K562 (cell line): ENCODE data around the gene BCKDHB. TPM values are rescaled to one million over a fixed set of nuclear protein-coding genes. Genes with fewer than 3 reads are reported as not detected.

Experiments used
- ATAC-seq: fragments of 200-7000 bp; cut with Tn5 transposase; 3 replicates; pipeline ENCODE4 v1.9.1; 2020; ENCODE audit warnings: moderate library complexity
- BruUV-seq: library from RNA; stranded (reverse); fragments of 400-500 nt; replicated peaks from 2 replicates; lab custom pipeline; 2021; lab: Mats Ljungman, UMichigan
- CTCF ChIA-PET: fragments of 300-600 bp; formaldehyde crosslinking; extraction: SDS; loops from one replicate; lab custom pipeline; 2021; ENCODE audit warnings: low intra/inter-chr PET ratio; lab: Yijun Ruan, JAX
- POLR2A ChIA-PET: fragments of 300-600, 350-650 bp; sonication (Branson Sonifier 250); formaldehyde crosslinking; extraction: SDS; loops from one replicate; lab custom pipeline; 2021; ENCODE audit warnings: antibody characterized with exemption, inconsistent platforms; lab: Yijun Ruan, JAX
- DNase-seq, 4 experiments: peaks; one replicate each; pipeline versions ENCODE4 v3.0.0 to v3.0.0-alpha.2; 2011 to 2018; ENCODE audit warnings: low spot score in 3 of 4, mixed read lengths in 3 of 4; ENCODE audit errors: extremely low read depth in 1 of 4
- FAIRE-seq: peaks from 2 replicates; lab custom pipeline; 2011; peaks lifted over from hg19 to GRCh38; lab: Jason Lieb, UNC
- H2AFZ ChIP-seq: 2 replicates; pipeline ENCODE4 v1.6.0; 2011; ENCODE audit warnings: low read depth, low read length, control low read depth, inconsistent platforms
- H3K27ac ChIP-seq: fragments of 200-600 bp; 3 replicates; pipeline ENCODE4 v1.8.0; 2011; ENCODE audit warnings: low read depth, mild to moderate bottlenecking, control low read depth, inconsistent platforms, low read length, moderate library complexity, mixed read lengths; ENCODE audit errors: extremely low read depth
- H3K27me3 ChIP-seq, 2 experiments: fragments of 300-600 bp in 1 of 2; 2 replicates in 1 of 2; 3 replicates in 1 of 2; pipeline versions ENCODE4 v1.6.0 to v1.8.0; 2011; ENCODE audit warnings: inconsistent platforms in 2 of 2, low read length in 2 of 2, mild to moderate bottlenecking in 1 of 2, mixed read lengths in 1 of 2, moderate library complexity in 1 of 2; ENCODE audit not compliant: control insufficient read depth in 2 of 2, insufficient read depth in 2 of 2
- H3K36me3 ChIP-seq: fragments of 300-600 bp; 3 replicates; pipeline ENCODE4 v1.8.0; 2011; ENCODE audit warnings: mild to moderate bottlenecking, low read length, inconsistent platforms; ENCODE audit not compliant: control insufficient read depth, insufficient read depth
- H3K4me1 ChIP-seq, 2 experiments: fragments of 200-600 bp in 1 of 2; replicated peaks in 1 of 2; 2 replicates in 1 of 2; 3 replicates in 1 of 2; pipeline versions ENCODE4 v1.5.1 to v1.8.0; 2011; ENCODE audit warnings: inconsistent platforms in 2 of 2, low read length in 2 of 2, mild to moderate bottlenecking in 1 of 2, mixed read lengths in 1 of 2, moderate library complexity in 1 of 2; ENCODE audit not compliant: control insufficient read depth in 2 of 2, insufficient read depth in 2 of 2
- H3K4me2 ChIP-seq: 2 replicates; pipeline ENCODE4 v1.6.1; 2011; ENCODE audit warnings: low read length, control low read depth, inconsistent platforms, mixed read lengths; ENCODE audit not compliant: insufficient read depth
- H3K4me3 ChIP-seq: fragments of 200-600 bp; sonication (generic), shearing (Covaris generic); 2 replicates; pipeline ENCODE4 v1.5.1; 2016; ENCODE audit warnings: control low read depth, inconsistent platforms
- H3K79me2 ChIP-seq: fragments of 200-600 bp; 3 replicates; pipeline ENCODE4 v1.8.0; 2011; ENCODE audit warnings: low read length, inconsistent platforms; ENCODE audit not compliant: control insufficient read depth, insufficient read depth
- H3K9ac ChIP-seq, 2 experiments: 2 replicates each; pipeline versions ENCODE4 v1.6.0 to v1.6.1; 2011; ENCODE audit warnings: low read depth in 2 of 2, low read length in 2 of 2, control low read depth in 1 of 2, inconsistent platforms in 1 of 2, mild to moderate bottlenecking in 1 of 2, mixed read lengths in 1 of 2; ENCODE audit not compliant: insufficient read depth in 1 of 2
- H3K9me1 ChIP-seq: one replicate; pipeline ENCODE4 v1.6.0; 2011; ENCODE audit warnings: inconsistent platforms, mild to moderate bottlenecking, low read length, moderate library complexity; ENCODE audit not compliant: control insufficient read depth, insufficient read depth
- H3K9me3 ChIP-seq: replicated peaks from 2 replicates; pipeline ENCODE4 v1.5.1; 2011; ENCODE audit warnings: low read depth, low read length, inconsistent platforms; ENCODE audit not compliant: control insufficient read depth, insufficient read depth
- H4K20me1 ChIP-seq: replicated peaks from 2 replicates; pipeline ENCODE4 v1.6.1; 2011; ENCODE audit warnings: low read length, inconsistent platforms, mixed read lengths; ENCODE audit not compliant: control insufficient read depth, insufficient read depth
- JUNB ChIP-seq: fragments of 450-650 bp; formaldehyde crosslinking; conservative IDR thresholded peaks from 2 replicates; pipeline ENCODE4 v1.4.0; 2020; ENCODE audit warnings: mild to moderate bottlenecking
- ZBTB43 ChIP-seq: sonication (generic); formaldehyde crosslinking; IDR thresholded peaks from 2 replicates; pipeline ENCODE4 v1.8.0; 2023; ENCODE audit warnings: mild to moderate bottlenecking, missing genetic modification reagents
- ZNF398 ChIP-seq: fragments of 250-450 bp; sonication (Bioruptor Pico); IDR thresholded peaks from 2 replicates; pipeline ENCODE4 v1.8.0; 2021; ENCODE audit warnings: moderate library complexity, mild to moderate bottlenecking, inconsistent platforms
- ZNF695 ChIP-seq: fragments of 450-650 bp; formaldehyde crosslinking; IDR thresholded peaks from 2 replicates; pipeline ENCODE4 v1.4.0; 2020; ENCODE audit warnings: mild to moderate bottlenecking, moderate library complexity
- WGBS: fragments of 100-300 bp; shearing (Covaris generic); methylation state at CpG from one replicate; pipeline ENCODE4 v1.1.6; 2016; ENCODE audit warnings: low coverage, mixed read lengths; ENCODE audit not compliant: insufficient coverage; ENCODE audit errors: missing lambda C conversion rate; 5-methylcytosine and 5-hydroxymethylcytosine counted together
- in situ Hi-C: fragments of 300-500 bp; cut with MboI; formaldehyde crosslinking; loops from 4 replicates; pipeline ENCODE4 v1.15.0; 2018; ENCODE audit warnings: inconsistent platforms, mixed read lengths
- intact Hi-C: fragments of 100-400 bp; cut with micrococcal nuclease; formaldehyde crosslinking; loops from 2 replicates; pipeline ENCODE4 v1.14.2; 2022
- polyA plus RNA-seq, 8 experiments: library from polyadenylated mRNA; depleted of rRNA in 4 of 8; stranded (reverse) in 5 of 8; unstranded in 3 of 8; fragments of >200 nt; fragmentation: Nextera tagmentation in 2 of 8; fragmentation: Illumina TruSeq in 1 of 8; extraction: Ambion mirVana in 2 of 8; extraction: Trizol in 1 of 8; gene quantifications; 2 replicates each; pipeline versions ENCODE4 v1.2.1 to v1.2.3, GENCODE V29; 2011 to 2014; ENCODE audit warnings: inconsistent platforms in 1 of 8, missing spikeins in 1 of 8
- total RNA-seq, 7 experiments: library from RNA; depleted of rRNA in 6 of 7; stranded (reverse); fragments of >200 nt in 6 of 7; fragmentation: Illumina TruSeq in 2 of 7; extraction: Trizol in 2 of 7; gene quantifications; 2 replicates each; pipeline versions ENCODE4 v1.2.1 to v1.2.3, GENCODE V29; 2011 to 2021; ENCODE audit warnings: low replicate concordance in 1 of 7

Gene BCKDHB
- total and polyA plus RNA-seq, 9 of the 15 experiments (the other 6 are each of a cell fraction or from before 2014, with no cell fraction given), result 4.1 to 23.7 (median 7.5) TPM

DNA sequence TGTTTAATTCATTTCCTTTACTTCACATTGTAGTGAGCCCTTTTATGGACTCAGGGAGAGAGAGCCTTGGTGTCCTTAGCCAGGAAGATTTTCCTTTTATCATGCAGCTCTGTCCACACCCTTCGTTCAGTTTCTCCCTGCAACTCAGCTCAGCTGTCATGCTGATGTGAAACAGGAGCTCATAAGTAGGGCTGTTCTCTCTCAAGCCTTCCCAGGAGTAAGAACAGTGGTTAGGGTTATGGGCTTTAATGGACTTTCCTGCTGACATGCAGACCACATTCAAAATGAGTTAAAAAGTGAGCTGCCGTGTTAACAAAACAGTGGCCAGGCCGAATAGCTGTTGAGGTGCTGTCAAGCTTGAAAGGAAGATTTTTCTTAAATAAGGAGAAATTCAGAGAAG lies 104.1 kb downstream of the BCKDHB start:
- Histone ChIP-seq H3K9me3 (no peaks in the 10 kb centered on the region), H3K27ac (no peak overlapping the region), H3K27me3 (no peaks in the 10 kb centered on the region), H2AFZ (no peak overlapping the region), H3K9me1 (no peaks in the 10 kb centered on the region), H3K79me2 (no peaks in the 10 kb centered on the region), H3K4me2 (no peak overlapping the region), H3K4me1 (no peaks in the 10 kb centered on the region), H3K9ac (no peak overlapping the region), H4K20me1 (no peaks in the 10 kb centered on the region), H3K36me3 (no peaks in the 10 kb centered on the region), H3K4me3 (no peak overlapping the region)
- POLR2A ChIA-PET, result no interaction called here
- TF ChIP-seq ZNF398, result no peak
- TF ChIP-seq JUNB, result no peak
- TF ChIP-seq ZBTB43 (CRISPR knock-in tag), result no peak
- TF ChIP-seq ZNF695 (CRISPR knock-in tag), result no peak
- no TSS peak for BruUV-seq
- ATAC-seq (peak; percentile 26; the same call in 1 of the 3 replicates), DNase-seq (peak in 1 of 4 experiments; percentile 5), FAIRE-seq (no peak)
- intact Hi-C loops, result loop anchor here (5.0 kb wide), 1 partner anchor 1542 kb away; the partner anchor contains the start of gene TENT5A
- WGBS, result 50% methylated on average over 3 of the region's 3 CpGs
- in situ Hi-C loops, result no loop called here
- CTCF ChIA-PET, result no interaction called here
